ENCODE data around the gene POLD4.

POLD4 gene

DNA sequence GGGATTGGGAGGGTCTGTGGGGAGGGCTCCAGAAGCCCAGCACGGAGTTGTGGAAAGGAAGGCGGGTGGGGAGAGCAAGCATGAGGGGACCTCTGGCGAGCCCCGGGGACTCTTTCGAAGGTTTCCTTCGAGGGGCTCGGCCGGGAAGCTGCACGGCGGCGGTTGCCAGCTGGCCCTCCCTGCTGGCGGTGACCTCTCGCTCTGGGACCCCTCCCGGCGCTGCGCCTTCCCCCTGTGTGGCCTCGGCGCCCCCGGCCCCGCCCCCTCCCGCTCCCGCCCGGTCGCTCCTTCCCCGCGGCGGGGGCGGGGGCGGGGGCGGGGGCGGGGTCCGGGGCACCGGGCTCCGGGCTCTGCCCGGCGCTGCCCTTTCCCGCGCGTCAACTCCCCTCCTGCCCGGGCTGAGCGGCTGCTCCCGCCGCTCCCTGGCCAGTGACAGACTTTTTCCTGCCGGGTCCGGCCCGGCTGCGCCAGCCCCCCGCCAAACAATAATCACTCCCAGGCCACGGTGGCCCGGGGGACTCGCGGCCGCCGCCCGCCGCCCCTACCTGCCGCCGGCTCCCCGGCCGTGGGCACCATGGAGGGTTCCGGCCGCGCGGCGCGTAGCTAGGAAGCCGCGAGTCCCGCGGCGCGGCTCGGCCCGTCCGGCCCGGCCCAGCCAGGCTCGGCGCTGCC, 19.1 kb upstream of the POLD4 start:
- TF ChIP-seq, protein P1, sequence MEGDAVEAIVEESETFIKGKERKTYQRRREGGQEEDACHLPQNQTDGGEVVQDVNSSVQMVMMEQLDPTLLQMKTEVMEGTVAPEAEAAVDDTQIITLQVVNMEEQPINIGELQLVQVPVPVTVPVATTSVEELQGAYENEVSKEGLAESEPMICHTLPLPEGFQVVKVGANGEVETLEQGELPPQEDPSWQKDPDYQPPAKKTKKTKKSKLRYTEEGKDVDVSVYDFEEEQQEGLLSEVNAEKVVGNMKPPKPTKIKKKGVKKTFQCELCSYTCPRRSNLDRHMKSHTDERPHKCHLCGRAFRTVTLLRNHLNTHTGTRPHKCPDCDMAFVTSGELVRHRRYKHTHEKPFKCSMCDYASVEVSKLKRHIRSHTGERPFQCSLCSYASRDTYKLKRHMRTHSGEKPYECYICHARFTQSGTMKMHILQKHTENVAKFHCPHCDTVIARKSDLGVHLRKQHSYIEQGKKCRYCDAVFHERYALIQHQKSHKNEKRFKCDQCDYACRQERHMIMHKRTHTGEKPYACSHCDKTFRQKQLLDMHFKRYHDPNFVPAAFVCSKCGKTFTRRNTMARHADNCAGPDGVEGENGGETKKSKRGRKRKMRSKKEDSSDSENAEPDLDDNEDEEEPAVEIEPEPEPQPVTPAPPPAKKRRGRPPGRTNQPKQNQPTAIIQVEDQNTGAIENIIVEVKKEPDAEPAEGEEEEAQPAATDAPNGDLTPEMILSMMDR (IDR thresholded peaks at IDR 0.05; ENCODE audit: insufficient read depth, missing control alignments) = no peak
- DNase-seq (ENCODE audit: insufficient read length, low spot score) (no peak), FAIRE-seq (no peak)

DNA sequence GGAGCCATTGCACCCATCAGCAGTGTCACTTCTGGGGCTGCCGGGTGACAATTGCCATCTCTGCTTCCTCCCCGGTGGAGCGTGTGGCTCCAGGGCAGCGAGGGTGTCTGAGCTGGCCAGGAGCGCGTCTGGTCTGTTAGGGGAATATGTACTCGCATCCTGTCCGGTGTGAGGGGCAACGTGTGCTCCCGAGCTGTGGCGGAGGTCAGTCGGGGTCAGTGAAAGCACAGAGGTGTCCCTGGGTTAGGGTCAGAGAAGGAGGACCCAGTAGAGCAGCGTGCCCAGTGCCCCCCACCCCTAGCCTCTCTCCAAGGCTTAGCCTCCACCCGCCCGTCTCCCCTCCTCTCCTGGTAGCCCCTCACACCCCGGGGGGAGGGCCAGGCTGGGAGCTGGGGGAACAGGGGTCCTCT, 18.6 kb upstream of the POLD4 start:
- FAIRE-seq (no peak), DNase-seq (ENCODE audit: insufficient read length, low spot score) (no peak)
- TF ChIP-seq, protein P1 (IDR thresholded peaks at IDR 0.05; ENCODE audit: insufficient read depth, missing control alignments) = no peak

DNA sequence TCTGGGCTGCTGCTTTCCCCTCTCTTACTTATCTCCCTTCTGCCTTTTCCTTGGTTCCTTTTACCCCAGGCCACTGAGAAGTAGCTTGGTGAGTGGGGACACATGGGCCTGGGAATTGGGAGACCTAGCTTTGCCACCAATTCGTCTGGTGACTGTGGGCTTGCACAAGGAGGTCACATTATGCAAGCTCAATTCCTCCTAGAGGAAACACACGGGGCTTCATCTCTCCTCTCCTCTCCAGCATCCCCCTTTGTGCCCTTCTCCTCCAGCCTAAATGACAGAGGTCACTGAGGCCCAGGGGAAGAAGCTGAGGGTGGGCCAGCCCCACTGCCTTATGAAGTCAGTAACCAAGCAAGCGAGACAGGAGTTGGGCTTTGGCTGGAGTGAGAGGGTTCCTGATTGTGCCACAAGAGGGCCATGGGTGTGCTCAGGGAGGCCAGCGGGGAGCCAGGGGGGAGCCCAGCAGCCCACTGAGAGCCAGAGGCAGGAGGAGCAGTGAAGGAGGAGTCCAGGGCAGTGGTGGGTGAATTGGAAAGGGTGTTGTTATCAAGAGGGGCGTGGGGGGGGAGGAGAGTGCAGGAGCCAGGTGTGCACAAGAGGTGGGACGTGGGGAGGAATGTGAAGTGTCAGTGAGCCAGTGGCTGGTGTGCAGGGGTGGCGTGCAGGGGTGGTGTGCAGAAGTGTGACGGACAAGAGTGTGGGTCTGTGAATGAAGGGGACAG, 18.0 kb upstream of the POLD4 start:
- FAIRE-seq = no peak
- no peak for DNase-seq (ENCODE audit: insufficient read length, low spot score)

DNA sequence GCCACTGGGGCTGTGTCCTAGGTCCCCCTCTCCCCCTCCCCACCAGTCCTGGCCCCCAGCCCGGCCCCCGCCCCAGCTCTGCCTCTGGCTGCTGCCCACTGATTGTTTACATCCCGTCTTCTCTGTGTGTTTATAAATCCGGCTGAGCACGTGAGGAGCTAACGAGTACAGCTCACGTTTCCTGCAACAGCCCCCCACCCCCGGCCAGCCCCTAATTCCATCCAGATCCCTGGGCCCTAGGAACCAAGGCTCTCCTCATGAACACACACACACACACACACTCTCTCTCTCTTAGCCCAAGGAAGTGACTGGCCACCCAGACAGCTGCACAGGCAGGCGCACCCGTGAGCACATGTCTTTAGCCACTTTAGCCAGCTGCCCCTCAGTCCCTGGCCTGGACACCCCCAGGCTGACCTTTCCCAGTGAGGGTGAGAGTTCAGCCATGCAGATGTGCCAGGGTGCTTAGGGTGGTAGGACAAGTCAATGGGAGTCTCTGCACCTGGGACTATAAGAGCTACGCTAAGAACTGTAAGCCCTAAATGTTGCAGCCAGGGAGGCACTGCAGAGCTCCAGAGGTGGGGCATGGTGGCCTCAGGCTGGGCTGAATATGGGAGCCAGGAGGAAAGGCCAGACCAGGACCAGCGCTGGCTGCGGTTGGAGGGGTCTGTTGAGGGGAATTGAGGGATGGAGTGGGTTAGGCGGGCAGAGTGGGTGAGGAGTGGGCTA, 17.2 kb upstream of the POLD4 start:
- DNase-seq (ENCODE audit: insufficient read length, low spot score) = no peak
- no peak for FAIRE-seq
- TF ChIP-seq, protein P1 (IDR thresholded peaks at IDR 0.05; ENCODE audit: insufficient read depth, missing control alignments) = no peak

More for the DNA sequence above, 18.0 kb upstream of the POLD4 start:
- TF ChIP-seq, protein P1 (IDR thresholded peaks at IDR 0.05; ENCODE audit: insufficient read depth, missing control alignments) = peak; percentile 9

DNA sequence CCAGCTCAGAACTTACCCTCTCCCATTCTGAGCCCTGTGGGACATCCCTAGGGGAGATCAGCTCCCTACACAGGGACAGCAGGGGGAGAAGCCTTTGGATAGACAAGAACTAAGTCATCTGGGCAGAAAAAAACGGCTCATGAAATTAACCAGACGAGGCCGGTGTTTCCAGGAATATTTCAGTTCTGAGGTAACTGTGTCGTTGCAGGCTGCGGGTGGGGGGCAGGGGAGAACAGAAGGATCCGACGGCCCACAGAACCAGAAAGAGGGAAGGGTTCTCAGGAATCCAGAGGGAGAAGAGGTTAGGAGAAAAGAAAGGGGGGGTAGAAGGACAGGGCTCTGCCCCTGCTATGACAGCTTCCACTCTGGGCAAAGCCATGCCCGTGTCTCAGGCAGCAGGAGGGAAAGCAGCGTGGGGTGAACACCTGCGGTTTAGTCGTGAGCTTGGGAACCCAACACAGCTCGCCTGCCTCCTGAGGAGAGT, 16.5 kb upstream of the POLD4 start:
- no peak for FAIRE-seq
- TF ChIP-seq, protein P1 (IDR thresholded peaks at IDR 0.05; ENCODE audit: insufficient read depth, missing control alignments) = no peak
- DNase-seq (ENCODE audit: insufficient read length, low spot score) = no peak

DNA sequence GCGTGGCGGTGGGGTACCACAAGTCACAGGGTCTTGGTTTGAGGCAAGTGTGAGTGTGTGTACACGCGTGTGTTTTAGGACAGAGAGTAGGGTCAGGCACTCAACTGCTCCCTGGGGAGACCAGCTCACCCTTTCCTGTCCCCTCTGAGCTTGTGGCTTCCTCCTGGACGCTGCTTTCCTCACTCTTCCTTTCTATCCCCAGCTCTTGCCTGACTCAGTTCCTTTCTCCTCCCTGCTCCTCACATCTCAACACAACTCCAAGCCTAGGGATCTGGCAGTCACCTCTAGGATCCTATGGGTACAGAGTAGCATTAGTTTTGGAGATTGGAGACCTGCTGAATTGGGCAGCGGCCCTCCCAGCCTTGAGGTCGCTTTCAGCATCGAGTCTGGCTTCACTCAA, 15.9 kb upstream of the POLD4 start:
- no peak for DNase-seq (ENCODE audit: insufficient read length, low spot score)
- TF ChIP-seq, protein P1 (IDR thresholded peaks at IDR 0.05; ENCODE audit: insufficient read depth, missing control alignments) = no peak
- no peak for FAIRE-seq

Data from D721Med (cell line).